Bronchial smooth muscle cell (primary cell): ENCODE data around the gene PVALB. TPM values are rescaled to one million over a fixed set of nuclear protein-coding genes. Genes with fewer than 3 reads are reported as not detected.

Experiments
- total RNA-seq: library from RNA; depleted of rRNA; stranded (reverse); fragments of >200 nt; gene quantifications from 2 replicates; pipeline ENCODE4 v1.2.1, GENCODE V29; 2014

Gene PVALB, protein sequence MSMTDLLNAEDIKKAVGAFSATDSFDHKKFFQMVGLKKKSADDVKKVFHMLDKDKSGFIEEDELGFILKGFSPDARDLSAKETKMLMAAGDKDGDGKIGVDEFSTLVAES
- total RNA-seq = not detected in 2 replicates

DNA sequence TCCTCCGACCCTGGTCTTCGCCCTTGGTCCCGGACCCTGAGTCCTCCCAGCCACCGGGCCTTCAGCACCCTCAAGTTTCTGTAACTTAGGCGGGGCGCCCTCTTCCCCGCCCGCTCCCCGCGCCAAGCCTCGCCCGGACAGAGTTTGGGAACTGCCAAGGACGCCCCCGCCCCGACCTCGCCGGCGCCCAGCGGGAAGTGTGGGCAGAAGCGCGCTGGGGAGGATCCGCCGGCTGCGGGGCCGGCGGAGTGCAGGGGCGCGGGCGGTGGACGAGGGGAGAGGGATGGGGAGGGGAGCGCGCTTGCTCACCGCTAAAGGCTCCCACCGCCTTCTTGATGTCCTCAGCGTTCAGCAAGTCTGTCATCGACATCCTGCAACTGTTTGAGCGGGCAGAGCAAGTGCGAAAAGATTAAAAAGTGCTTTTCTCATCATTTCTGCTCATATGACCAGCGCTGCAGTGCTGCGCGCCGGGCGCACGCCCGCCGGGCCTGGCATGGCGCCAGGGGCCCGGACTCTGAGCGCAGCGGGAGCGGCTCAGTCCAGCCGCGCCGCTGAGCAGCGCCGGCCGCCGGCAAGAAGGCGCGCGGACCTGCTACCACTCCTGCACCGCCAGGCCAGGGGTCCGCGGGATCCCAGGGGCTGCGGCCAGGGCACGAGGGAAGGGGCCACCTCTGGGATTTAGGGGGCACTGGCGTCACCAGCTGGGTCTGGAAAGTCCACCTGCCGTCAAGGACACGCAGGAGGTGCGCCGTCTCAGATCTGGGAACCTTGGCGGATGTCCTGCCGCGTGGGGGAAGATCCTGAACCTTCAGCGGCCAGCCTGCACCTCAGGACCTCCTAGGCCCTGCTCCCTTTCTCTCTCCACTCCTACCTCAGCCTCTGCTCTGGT, at the start of gene PVALB:
PVALB (minus strand) TSS at position 400 of the 889 bp plus-strand sequence; CDS start at position 370, 30 bp downstream.

DNA sequence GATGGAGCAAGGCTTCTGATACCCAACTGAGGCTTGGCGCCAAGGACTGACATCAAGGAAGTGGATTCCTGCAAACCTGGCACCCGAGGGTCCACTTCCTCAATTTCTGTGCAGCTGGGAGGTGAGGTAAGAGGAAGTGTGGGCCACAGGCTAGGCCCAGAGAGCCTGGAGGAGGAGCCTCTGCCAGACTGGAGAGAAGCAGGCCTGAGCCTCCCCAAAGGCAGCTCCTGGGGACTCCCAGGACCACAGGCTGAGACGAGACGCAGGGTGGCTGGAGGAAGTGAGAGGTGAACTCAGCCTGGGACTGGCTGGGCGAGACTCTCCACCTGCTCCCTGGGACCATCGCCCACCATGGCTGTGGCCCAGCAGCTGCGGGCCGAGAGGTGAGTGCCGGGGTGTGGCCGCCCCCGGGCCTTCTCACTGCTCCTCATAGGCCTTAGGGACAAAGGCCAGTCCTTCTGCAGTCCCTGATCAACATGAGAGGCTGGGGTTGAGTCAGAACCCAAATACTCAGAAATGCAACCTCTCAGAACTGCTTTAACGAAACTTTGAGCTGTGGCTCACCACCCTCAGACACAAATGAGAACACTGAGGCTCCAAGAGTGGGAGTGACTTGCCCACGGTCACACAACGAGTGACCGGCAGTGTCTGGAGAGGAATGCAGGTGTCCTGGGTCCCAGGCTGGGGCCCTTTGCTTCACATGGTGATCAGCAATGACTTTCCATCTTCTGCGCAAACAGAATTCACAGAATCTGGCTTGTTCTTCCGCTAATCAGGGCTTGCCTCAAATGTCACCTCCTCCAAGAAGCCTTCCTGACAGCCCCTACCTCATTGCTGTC, 44.2 kb upstream of the PVALB start, which contains the start of gene NCF4:
NCF4 (plus strand) TSS at position 186 of the 839 bp plus-strand sequence; CDS start at position 352, 166 bp downstream.

DNA sequence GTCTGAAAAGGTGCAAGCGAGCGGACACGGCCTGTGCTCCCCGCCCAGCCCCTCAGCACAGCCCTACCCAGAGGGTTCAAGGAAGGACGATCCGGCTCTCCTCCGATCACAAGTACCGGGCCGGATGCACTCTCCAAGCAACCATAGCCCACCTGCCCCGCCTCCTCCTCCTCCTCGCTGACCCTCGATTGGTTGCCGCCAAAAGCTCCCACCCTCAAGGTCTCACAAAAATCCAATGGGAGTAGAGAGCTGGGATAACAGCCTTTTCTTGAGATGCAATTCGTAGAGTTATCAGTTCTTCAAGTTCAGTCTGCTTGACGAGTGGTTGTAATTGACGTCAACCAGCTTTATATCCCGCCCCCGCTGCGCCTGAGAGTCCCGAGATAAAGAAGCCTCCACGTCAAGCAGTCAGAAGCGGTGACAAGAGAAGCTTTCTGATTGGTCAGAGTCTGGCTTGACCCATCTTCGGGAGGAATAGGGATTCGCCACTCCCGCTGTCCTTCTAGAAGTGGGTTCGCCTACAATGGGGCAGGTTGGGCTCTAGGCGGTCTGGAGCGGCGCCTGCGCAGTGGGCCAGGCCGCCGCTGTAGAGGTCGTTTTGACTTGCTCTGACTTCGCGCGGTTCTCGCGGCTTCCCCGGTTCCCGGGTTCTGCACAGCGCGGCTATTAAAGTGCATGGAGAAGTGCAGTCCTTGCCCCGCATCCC, 40.7 kb downstream of the PVALB start, which contains the start of gene IFT27:
IFT27 (minus strand) TSS at position 156 of the 706 bp plus-strand sequence. CDS start 412 bp downstream, outside the sequence.

Other genes with a start within 250 kb of the PVALB start
- 0.17 TPM in 1 of 2 replicates, not detected in the other for gene CACNG2, start 113.3 kb downstream of the PVALB start, total RNA-seq
- gene IFT27, start 40.9 kb downstream of the PVALB start, total RNA-seq = 18.1 and 18.2 TPM in 2 replicates
- gene NCF4, start 44.0 kb upstream of the PVALB start, total RNA-seq = not detected in 2 replicates
- under 0.01 TPM in 1 of 2 replicates, not detected in the other for gene CSF2RB, start 96.6 kb upstream of the PVALB start, total RNA-seq
- 10.5 and 16.4 TPM in 2 replicates for gene TST, start 202.4 kb upstream of the PVALB start, total RNA-seq
- gene MPST, start 202.7 kb upstream of the PVALB start, total RNA-seq = 26.4 and 34.7 TPM in 2 replicates
- gene KCTD17, start 234.7 kb upstream of the PVALB start, total RNA-seq = 24.3 and 30.4 TPM in 2 replicates